NOMO-1 treated with dmso at 0.1 percent for 144 hours (cell line): ENCODE results near the gene CNOT11.
"Not testable (repeated sequence)": the region's sequence is repeated elsewhere in the genome, so short reads cannot be mapped to it uniquely, and the experiment has no call there.

Source experiments
- DNase-seq: peaks from one replicate; lab custom pipeline; 2025; ENCODE audit not compliant: unreplicated experiment; lab: John Stamatoyannopoulos, UW

Gene CNOT11

DNA sequence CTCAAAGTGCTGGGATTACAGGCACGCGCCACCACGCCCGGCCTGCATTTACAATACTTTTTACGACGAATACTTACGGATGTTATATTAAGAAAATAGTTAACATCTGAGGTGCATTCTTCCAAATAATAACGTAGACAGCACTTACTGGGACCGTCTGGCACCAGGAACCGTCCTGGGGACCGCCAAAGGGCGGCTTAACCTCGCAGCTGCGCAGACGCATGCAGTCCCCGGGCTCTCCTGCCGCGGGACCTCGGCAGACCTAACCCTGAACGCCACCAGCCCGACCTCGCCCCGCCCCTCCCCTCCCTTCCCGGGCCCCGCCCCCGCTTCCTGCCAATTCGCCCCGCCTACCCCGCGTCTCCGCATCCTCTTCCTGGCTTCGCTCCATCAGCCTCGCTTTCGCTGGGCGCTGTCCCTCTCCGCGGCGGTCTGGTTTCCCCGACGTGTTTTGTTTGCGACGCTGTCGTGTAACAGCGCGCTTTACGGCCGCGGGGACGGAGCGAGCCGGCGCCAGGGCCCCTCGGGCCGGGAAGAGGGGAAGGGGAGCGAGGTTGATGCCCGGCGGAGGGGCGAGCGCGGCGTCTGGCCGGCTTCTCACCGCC is at the start of gene CNOT11:
CNOT11 (plus strand) TSS at position 479 of the 605 bp plus-strand sequence; CDS start at position 558, 79 bp downstream.
- DNase-seq = peak; percentile 96

GRCh38 chr2:101204400-101205115 is 48.1 kb upstream of the CNOT11 start:
- DNase-seq = no peak

DNA sequence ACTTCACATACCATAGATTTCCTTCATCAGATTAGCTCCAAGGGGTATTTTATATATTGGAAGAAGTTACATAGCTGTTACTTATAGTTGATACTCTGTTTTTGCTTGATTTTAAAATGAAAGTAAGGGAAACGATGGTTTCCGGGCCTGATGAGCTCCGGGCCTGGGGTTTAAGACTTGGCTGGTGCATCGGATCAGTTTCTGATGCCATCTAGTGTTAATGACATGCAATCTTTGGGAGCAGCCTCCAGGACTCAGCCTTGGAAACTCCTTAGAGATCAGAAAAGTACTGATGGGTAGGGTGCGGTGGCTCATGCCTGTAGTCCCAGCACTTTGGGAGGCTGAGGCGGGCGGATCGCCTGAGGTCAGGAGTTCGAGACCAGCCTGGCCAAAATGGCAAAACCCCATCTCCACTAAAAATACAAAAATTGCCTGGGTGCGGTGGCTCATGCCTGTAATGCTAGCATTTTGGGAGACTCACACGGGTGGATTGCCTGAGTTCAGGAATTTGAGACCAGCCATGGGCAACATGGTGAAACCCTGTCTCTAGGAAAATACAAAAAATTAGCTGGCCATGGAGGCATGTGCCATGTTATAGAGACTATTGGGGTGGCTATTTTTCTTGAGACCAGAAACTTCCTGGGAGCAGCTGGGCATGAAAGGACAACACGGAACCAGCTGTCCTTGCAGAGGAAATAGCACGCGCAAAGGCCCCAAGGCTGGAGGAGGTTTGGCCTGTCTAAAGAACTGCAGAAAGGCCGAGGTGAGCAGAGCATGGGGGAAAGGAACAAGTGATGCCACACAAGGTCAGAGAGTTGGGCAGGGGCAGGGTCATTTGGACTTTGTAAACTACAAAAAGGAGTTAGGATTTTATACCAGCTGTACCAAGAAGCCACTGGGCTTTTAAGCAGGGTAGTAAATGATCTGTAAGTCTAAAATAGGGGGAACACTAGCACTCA is 46.9 kb upstream of the CNOT11 start:
- DNase-seq = peak; percentile 55

- DNase-seq = no peak
Measured at GRCh38 chr2:101208830-101209229, 43.9 kb upstream of the CNOT11 start.

DNA sequence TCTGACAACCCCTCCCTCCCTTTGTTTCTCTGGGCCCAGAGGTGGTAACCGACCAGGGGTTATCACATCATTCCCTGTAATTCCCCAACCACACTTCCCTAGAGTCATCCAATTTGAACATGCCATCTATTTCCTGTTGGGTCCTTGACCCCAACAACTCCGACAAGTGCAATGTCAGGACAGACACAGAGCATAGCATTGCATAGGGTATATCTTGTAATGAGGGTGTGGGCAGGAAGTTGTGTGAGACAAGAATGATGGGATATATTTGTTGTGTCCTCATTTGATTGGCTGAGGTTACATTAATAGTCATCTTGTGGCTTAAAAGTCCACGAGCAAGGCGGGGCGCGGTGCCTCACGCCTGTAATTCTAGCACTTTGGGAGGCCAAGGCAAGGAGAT is 33.4 kb upstream of the CNOT11 start:
- no peak for DNase-seq

GRCh38 chr2:101220091-101220490 is 32.6 kb upstream of the CNOT11 start:
- DNase-seq = not testable (repeated sequence)

- peak; percentile 90 for DNase-seq
Measured at GRCh38 chr2:101223814-101224231, 28.9 kb upstream of the CNOT11 start.

GRCh38 chr2:101230541-101231001 is 22.1 kb upstream of the CNOT11 start:
- no peak for DNase-seq

DNA sequence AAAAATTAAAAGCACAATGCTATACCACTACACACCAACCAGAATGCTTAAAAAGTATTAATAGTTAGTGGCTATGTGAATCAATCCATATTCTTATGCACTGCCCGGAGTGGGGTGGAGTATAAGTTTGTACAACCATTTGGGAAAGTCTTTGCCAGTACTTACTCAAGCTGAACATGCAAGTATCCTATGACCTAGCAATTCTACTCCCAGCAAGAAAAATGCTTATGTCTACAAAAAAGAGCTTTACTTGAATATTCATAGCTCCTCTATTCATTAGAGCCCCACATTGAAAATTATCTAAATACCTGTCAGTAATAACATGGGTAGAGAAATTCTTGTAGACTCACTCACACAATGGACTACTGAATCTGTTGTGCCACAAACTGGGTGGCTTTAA is 21.4 kb upstream of the CNOT11 start:
- DNase-seq = no peak

GRCh38 chr2:101231937-101232730 is 20.6 kb upstream of the CNOT11 start:
- no peak for DNase-seq

DNA sequence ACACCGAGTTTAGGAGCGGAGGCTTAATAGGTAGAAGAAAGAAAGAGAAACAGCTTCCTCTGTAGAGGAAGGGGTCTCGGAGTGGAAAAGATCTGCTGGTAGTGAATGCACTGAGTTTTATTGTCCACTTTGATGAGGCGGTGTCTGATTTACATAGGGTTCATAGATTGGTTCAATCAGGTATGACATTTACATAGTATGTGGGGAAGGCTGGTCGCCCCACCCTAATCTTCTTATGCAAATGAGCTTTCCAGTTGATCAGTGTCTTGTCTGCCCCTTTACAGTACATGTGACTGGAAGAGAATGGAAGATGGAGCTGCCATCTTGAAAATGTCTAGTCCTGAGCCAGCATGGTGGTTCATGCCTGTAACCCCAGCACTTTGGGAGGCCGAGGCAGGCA is 19.9 kb upstream of the CNOT11 start:
- DNase-seq = no peak

DNA sequence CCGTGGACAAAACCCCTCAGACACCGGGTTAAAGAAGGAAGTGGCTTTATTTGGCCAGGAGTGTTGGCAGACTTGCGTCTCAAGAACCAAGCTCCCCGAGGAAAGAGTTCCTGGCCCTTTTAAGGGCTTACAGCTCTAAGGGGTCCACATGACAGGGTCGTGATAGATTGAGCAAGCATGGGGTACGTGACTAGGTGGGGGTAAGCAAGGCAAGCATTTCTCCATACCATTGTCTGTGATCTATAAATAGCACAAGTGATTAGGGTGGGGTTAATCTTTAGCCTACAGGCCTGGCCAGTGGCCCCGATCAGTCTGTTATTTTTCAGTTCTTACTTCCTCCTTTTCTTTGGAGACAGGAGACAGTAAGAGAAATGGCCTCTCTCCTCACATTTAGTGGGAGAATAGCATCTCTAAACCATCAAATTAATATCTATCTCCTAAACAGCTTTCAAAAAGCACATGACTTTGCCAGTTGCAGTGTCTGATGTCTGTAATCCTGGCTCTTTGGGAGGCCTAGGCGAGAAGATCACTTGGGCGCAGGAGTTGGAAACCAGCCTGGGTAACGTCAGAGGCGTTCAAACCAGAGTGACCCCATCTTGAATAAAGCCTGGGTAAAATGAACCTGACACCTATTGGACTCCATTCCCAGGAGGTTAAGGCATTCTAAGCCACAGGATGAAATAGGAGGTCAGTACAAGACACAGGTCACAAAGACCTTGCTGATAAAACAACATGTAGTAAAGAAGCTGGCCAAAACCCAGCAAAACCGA is 18.3 kb upstream of the CNOT11 start:
- DNase-seq = no peak

DNA sequence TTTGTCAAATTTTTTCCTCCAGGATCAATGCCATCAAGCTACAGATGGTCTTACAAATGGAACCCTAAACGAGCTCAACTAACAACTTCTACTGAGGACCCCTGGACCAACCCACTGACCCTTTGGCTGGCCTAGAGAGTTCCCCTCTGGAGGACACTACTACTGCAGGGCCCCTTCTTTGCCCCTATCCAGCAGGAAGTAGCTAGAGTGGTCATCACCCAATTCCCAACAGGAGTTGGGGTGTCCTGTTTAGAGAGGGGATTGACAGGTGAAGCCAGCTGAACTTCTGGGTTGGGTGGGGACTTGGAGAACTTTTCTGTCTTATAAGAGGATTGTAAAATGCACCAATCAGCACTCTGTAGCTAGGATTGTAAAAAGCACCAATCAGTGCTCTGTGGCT is 16.7 kb upstream of the CNOT11 start:
- not testable (repeated sequence) for DNase-seq

- not testable (repeated sequence) for DNase-seq
Measured at GRCh38 chr2:101237944-101238343, 14.7 kb upstream of the CNOT11 start.

GRCh38 chr2:101238930-101239759 is 13.5 kb upstream of the CNOT11 start:
- no peak for DNase-seq

GRCh38 chr2:101239760-101240118 is 12.9 kb upstream of the CNOT11 start:
- not testable (repeated sequence) for DNase-seq

DNA sequence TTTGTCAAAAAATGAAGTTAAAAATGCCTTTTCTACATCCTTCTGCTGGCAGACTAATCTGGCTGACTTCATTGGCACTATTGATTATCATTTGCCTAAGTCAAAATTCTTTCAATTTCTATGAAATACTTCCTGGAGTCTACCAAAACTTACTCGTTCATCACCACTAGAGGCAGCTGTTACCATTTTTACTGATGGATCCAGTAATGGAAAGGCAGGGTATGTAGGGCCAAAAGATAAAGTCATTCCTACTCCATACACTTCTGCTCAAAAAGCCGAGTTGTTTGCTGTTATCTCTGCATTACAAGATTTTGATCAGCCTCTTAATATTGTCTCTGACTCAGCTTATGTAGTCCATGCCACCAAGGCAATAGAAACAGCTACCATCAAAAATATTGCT is 12.0 kb upstream of the CNOT11 start:
- not testable (repeated sequence) for DNase-seq

- no peak for DNase-seq
Measured at GRCh38 chr2:101241158-101241557, 11.5 kb upstream of the CNOT11 start.

DNA sequence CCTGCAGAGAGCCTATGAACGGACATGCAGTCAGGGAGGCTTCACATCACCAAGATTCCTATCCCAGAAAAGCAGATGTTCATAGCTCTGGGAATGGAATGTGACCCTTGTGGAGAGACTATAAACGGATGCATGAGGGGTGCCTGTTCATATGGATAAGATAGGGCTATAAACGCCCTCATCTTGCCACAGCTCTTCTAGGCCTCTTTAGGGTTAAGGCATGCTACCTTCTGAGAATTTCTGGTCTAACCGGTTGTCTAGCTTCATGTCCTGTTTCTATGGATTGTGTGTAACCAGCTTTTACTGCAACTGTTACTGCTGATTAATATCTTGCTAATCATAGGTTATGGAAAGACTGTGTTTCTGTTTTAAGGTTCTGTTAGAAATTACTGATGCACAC is 8.3 kb upstream of the CNOT11 start:
- not testable (repeated sequence) for DNase-seq
